Calu3 (cell line): Measurements from ENCODE around the gene TSPAN15. TPM values are rescaled to one million over a fixed set of nuclear protein-coding genes. Genes with fewer than 3 reads are reported as not detected.

Experiments
- BruUV-seq: library from RNA; stranded (reverse); fragments of 400-500 nt; replicated peaks from 2 replicates; lab custom pipeline; 2021; lab: Mats Ljungman, UMichigan
- CTCF ChIA-PET: fragments of 300-600 bp; sonication (Branson Sonifier 250); formaldehyde crosslinking; loops from one replicate; lab custom pipeline; 2022; ENCODE audit warnings: antibody characterized with exemption; lab: Charles Lee
- DNase-seq: peaks from one replicate; pipeline ENCODE4 v3.0.0; 2022
- H3K27ac Mint-ChIP-seq: one replicate; pipeline ENCODE4 v1.8.0; 2022; ENCODE audit warnings: mixed read lengths; ENCODE audit not compliant: unreplicated experiment
- H3K27me3 Mint-ChIP-seq: one replicate; pipeline ENCODE4 v1.8.0; 2022; ENCODE audit warnings: mixed read lengths; ENCODE audit not compliant: unreplicated experiment
- H3K36me3 Mint-ChIP-seq: one replicate; pipeline ENCODE4 v1.8.0; 2022; ENCODE audit warnings: mild to moderate bottlenecking, moderate library complexity, mixed read lengths; ENCODE audit not compliant: insufficient read depth, unreplicated experiment
- H3K4me1 Mint-ChIP-seq: one replicate; pipeline ENCODE4 v1.8.0; 2022; ENCODE audit warnings: mild to moderate bottlenecking, low read depth, mixed read lengths; ENCODE audit not compliant: unreplicated experiment
- H3K4me3 Mint-ChIP-seq: one replicate; pipeline ENCODE4 v1.8.0; 2022; ENCODE audit warnings: mild to moderate bottlenecking, low read depth, moderate library complexity, mixed read lengths; ENCODE audit not compliant: unreplicated experiment
- H3K9me3 Mint-ChIP-seq: one replicate; pipeline ENCODE4 v1.8.0; 2022; ENCODE audit warnings: low read depth, mixed read lengths; ENCODE audit not compliant: unreplicated experiment
- CTCF ChIP-seq: fragments of 200-600 bp; IDR thresholded peaks from one replicate; pipeline ENCODE4 v1.8.0; 2022; ENCODE audit warnings: antibody characterized with exemption; ENCODE audit not compliant: unreplicated experiment
- intact Hi-C: fragments of 100-400 bp; cut with micrococcal nuclease; formaldehyde crosslinking; loops from one replicate; pipeline ENCODE4 v1.10.0; 2022; ENCODE audit not compliant: unreplicated experiment
- total RNA-seq: library from RNA; stranded (reverse); gene quantifications from 2 replicates; pipeline ENCODE4 v1.2.3, GENCODE V29; 2022

The TSPAN15 gene
- total RNA-seq, 1 experiment from 2014 or later, result 137 TPM

- no peaks in the 10 kb centered on the region for H3K4me1 Mint-ChIP-seq
- no peaks in the 10 kb centered on the region for H3K27me3 Mint-ChIP-seq
- CTCF ChIA-PET, result interaction anchor here (0.5 kb wide), 1 partner anchor 16 kb away, joined by 3 read pairs; no protein-coding TSS in a partner anchor
- BruUV-seq, result no TSS peak
- no peaks in the 10 kb centered on the region for H3K9me3 Mint-ChIP-seq
- no peak overlapping the region for H3K4me3 Mint-ChIP-seq
- no peak for TF ChIP-seq CTCF
- H3K36me3 Mint-ChIP-seq, result peaks cover 47% of the 10 kb centered on the region
- intact Hi-C loops, result no loop called here
- no peak for DNase-seq
- no peak overlapping the region for H3K27ac Mint-ChIP-seq
These were observed 40.3 kb downstream of the TSPAN15 start for GRCh38 chr10:69491611-69492010.

- no peak overlapping the region for H3K27ac Mint-ChIP-seq
- BruUV-seq, result no TSS peak
- CTCF ChIA-PET, result no interaction called here
- H3K9me3 Mint-ChIP-seq, result no peaks in the 10 kb centered on the region
- H3K4me3 Mint-ChIP-seq, result no peak overlapping the region
- no peaks in the 10 kb centered on the region for H3K27me3 Mint-ChIP-seq
- peaks cover 41% of the 10 kb centered on the region for H3K36me3 Mint-ChIP-seq
- no peaks in the 10 kb centered on the region for H3K4me1 Mint-ChIP-seq
- no peak for TF ChIP-seq CTCF
- intact Hi-C loops, result no loop called here
- DNase-seq, result no peak
These were observed 41.0 kb downstream of the TSPAN15 start for GRCh38 chr10:69492091-69492745.

- H3K27ac Mint-ChIP-seq, result no peak overlapping the region
- BruUV-seq, result no TSS peak
- H3K4me1 Mint-ChIP-seq, result no peaks in the 10 kb centered on the region
- H3K4me3 Mint-ChIP-seq, result no peak overlapping the region
- intact Hi-C loops, result no loop called here
- CTCF ChIA-PET, result interaction anchor here (0.7 kb wide), 1 partner anchor 174 kb away, joined by 6 read pairs; no protein-coding TSS in a partner anchor
- H3K27me3 Mint-ChIP-seq, result no peaks in the 10 kb centered on the region
- H3K9me3 Mint-ChIP-seq, result no peaks in the 10 kb centered on the region
- no peak for TF ChIP-seq CTCF
- no peak for DNase-seq
- H3K36me3 Mint-ChIP-seq, result peaks cover 34% of the 10 kb centered on the region
These were observed 41.6 kb downstream of the TSPAN15 start for GRCh38 chr10:69492746-69493462.

- intact Hi-C loops, result no loop called here
- CTCF ChIA-PET, result interaction anchor here (0.8 kb wide), 1 partner anchor 9 kb away, joined by 3 read pairs; no protein-coding TSS in a partner anchor
- H3K4me3 Mint-ChIP-seq, result no peak overlapping the region
- no peaks in the 10 kb centered on the region for H3K9me3 Mint-ChIP-seq
- no peaks in the 10 kb centered on the region for H3K4me1 Mint-ChIP-seq
- no peak for TF ChIP-seq CTCF
- peaks cover 42% of the 10 kb centered on the region for H3K36me3 Mint-ChIP-seq
- no peak for DNase-seq
- H3K27ac Mint-ChIP-seq, result no peak overlapping the region
- H3K27me3 Mint-ChIP-seq, result no peaks in the 10 kb centered on the region
- BruUV-seq, result no TSS peak
These were observed 43.6 kb downstream of the TSPAN15 start for GRCh38 chr10:69494626-69495558.
